ENCODE measurements around the gene ABHD2. TPM values are rescaled to one million over a fixed set of nuclear protein-coding genes. Genes with fewer than 3 reads are reported as not detected.

Gene ABHD2
- total and polyA plus RNA-seq, 2 donors (not counting 1 experiment from before 2014, with no cell fraction given) = 39.5 to 84.9 TPM

DNA sequence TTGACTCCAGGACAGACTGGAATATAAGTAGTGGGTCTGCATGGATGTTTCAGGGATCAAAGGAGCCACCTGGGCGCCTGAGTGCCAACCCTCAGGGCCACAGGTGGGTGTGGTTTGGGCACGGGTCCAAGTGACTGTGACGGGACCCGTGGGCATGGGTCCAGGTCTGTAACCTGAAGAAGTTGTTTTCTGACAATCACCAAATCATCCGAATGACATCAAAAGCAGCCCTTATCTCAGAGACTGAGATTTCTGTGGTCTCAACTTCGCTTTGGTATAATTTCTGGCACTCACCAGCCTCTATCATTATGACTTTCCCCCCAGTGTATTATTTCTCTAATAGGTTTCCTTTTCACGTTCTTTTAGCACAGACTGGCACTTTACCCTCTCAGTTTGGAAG, 108.7 kb downstream of the ABHD2 start:
- H3K27ac ChIP-seq (ENCODE audit: insufficient read depth, low read length) = no peak overlapping the region

DNA sequence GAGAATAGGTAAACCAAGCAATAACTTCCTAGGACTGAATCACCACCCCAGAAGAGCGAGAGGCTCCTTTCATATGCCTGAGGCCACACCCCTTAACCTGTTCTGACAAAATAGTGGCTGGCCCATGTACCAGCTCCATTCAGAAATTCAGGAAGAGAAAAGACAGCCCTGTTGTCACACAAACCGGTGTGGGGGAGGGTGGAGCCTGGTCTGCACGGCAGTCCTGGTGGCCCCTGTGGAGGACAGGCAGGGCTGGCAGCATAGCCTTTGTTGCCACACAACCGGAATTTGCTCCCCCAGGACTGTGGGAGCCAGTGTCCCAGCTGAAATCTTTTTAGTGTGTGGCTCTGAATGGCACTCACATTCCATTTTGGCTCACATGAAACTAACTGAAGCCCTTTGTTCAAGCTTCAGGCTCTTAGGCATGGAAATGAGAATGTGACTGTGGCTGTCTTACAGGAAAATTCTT, 109.3 kb downstream of the ABHD2 start:
- no peak overlapping the region for H3K4me2 ChIP-seq (ENCODE audit: extremely low read depth, insufficient read depth, low read length)
- no peaks in the 10 kb centered on the region for H4K20me1 ChIP-seq (ENCODE audit: control insufficient read depth, extremely low read depth, insufficient read depth, low read length)
- TF ChIP-seq, protein P1, sequence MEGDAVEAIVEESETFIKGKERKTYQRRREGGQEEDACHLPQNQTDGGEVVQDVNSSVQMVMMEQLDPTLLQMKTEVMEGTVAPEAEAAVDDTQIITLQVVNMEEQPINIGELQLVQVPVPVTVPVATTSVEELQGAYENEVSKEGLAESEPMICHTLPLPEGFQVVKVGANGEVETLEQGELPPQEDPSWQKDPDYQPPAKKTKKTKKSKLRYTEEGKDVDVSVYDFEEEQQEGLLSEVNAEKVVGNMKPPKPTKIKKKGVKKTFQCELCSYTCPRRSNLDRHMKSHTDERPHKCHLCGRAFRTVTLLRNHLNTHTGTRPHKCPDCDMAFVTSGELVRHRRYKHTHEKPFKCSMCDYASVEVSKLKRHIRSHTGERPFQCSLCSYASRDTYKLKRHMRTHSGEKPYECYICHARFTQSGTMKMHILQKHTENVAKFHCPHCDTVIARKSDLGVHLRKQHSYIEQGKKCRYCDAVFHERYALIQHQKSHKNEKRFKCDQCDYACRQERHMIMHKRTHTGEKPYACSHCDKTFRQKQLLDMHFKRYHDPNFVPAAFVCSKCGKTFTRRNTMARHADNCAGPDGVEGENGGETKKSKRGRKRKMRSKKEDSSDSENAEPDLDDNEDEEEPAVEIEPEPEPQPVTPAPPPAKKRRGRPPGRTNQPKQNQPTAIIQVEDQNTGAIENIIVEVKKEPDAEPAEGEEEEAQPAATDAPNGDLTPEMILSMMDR (conservative IDR thresholded peaks at IDR 0.05 in 1 of 2, IDR thresholded peaks at IDR 0.05 in 1 of 2; ENCODE audit: low read depth in 1 of 2, low read length in 2 of 2) = no peak
- TF ChIP-seq EZH2 (IDR thresholded peaks at IDR 0.05; ENCODE audit: low read length, missing control alignments) = no peak
- H3K27me3 ChIP-seq (ENCODE audit: control insufficient read depth, insufficient read depth, low read length) = no peaks in the 10 kb centered on the region
- no peaks in the 10 kb centered on the region for H3K4me1 ChIP-seq (ENCODE audit: control insufficient read depth, extremely low read depth, insufficient read depth, low read length)
- no peaks in the 10 kb centered on the region for H3K9me3 ChIP-seq (ENCODE audit: control insufficient read depth, insufficient read depth, low read depth, low read length)
- H3K36me3 ChIP-seq (ENCODE audit: control insufficient read depth, insufficient read depth, low read length) = peaks cover 5% of the 10 kb centered on the region
- H2AFZ ChIP-seq (ENCODE audit: low read length) = no peak overlapping the region
- DNase-seq (ENCODE audit: low read depth in 2 of 2) = no peak
- H3K4me3 ChIP-seq (replicated peaks in 1 of 4; ENCODE audit: control extremely low read depth in 1 of 4, insufficient read depth in 1 of 4, low read depth in 3 of 4, low read length in 4 of 4) = no peak overlapping the region
- no peak overlapping the region for H3K9ac ChIP-seq (ENCODE audit: insufficient read depth, low read length)
- H3K27ac ChIP-seq (ENCODE audit: insufficient read depth, low read length) = no peak overlapping the region
- no peaks in the 10 kb centered on the region for H3K79me2 ChIP-seq (ENCODE audit: control insufficient read depth, insufficient read depth, low read length)

More for the DNA sequence above, 108.7 kb downstream of the ABHD2 start:
- Histone ChIP-seq H3K4me2 (ENCODE audit: extremely low read depth, insufficient read depth, low read length) (no peak overlapping the region), H3K4me1 (ENCODE audit: control insufficient read depth, extremely low read depth, insufficient read depth, low read length) (no peaks in the 10 kb centered on the region), H3K9me3 (ENCODE audit: control insufficient read depth, insufficient read depth, low read depth, low read length) (no peaks in the 10 kb centered on the region), H3K9ac (ENCODE audit: insufficient read depth, low read length) (no peak overlapping the region), H2AFZ (ENCODE audit: low read length) (no peak overlapping the region), H3K4me3 (replicated peaks in 1 of 4; ENCODE audit: control extremely low read depth in 1 of 4, insufficient read depth in 1 of 4, low read depth in 3 of 4, low read length in 4 of 4) (no peak overlapping the region), H3K79me2 (ENCODE audit: control insufficient read depth, insufficient read depth, low read length) (no peaks in the 10 kb centered on the region), H3K27me3 (ENCODE audit: control insufficient read depth, insufficient read depth, low read length) (no peaks in the 10 kb centered on the region), H3K36me3 (ENCODE audit: control insufficient read depth, insufficient read depth, low read length) (peaks cover 5% of the 10 kb centered on the region), H4K20me1 (ENCODE audit: control insufficient read depth, extremely low read depth, insufficient read depth, low read length) (no peaks in the 10 kb centered on the region)
- DNase-seq (ENCODE audit: low read depth in 2 of 2) = no peak
- no peak for TF ChIP-seq EZH2 (IDR thresholded peaks at IDR 0.05; ENCODE audit: low read length, missing control alignments)

DNA sequence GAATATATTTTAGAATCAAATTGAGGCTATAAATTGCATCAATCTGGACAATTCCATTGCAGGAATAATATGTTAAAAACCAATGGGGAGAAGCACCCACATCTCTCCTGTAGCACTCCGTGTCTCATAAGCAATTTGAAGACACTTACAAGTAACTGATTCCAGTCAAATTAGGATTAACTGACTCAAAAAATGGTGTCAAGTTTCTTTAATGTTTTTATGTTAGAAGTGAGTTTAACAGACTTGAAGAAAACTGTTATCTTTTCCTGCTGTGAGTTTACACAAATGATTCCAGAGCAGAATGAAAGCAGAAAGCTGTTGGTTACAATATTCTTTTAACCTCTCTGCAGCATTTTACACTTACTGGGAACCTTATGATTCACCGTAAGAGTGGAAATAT, 109.9 kb downstream of the ABHD2 start:
- Histone ChIP-seq H3K4me1 (ENCODE audit: control insufficient read depth, extremely low read depth, insufficient read depth, low read length) (no peaks in the 10 kb centered on the region), H3K9ac (ENCODE audit: insufficient read depth, low read length) (no peak overlapping the region), H3K4me2 (ENCODE audit: extremely low read depth, insufficient read depth, low read length) (no peak overlapping the region), H3K9me3 (ENCODE audit: control insufficient read depth, insufficient read depth, low read depth, low read length) (no peaks in the 10 kb centered on the region), H3K27ac (ENCODE audit: insufficient read depth, low read length) (no peak overlapping the region), H2AFZ (ENCODE audit: low read length) (no peak overlapping the region), H3K27me3 (ENCODE audit: control insufficient read depth, insufficient read depth, low read length) (no peaks in the 10 kb centered on the region), H3K4me3 (replicated peaks in 1 of 4; ENCODE audit: control extremely low read depth in 1 of 4, insufficient read depth in 1 of 4, low read depth in 3 of 4, low read length in 4 of 4) (no peak overlapping the region), H3K79me2 (ENCODE audit: control insufficient read depth, insufficient read depth, low read length) (no peaks in the 10 kb centered on the region), H4K20me1 (ENCODE audit: control insufficient read depth, extremely low read depth, insufficient read depth, low read length) (no peaks in the 10 kb centered on the region), H3K36me3 (ENCODE audit: control insufficient read depth, insufficient read depth, low read length) (peaks cover 2% of the 10 kb centered on the region)
- TF ChIP-seq EZH2 (IDR thresholded peaks at IDR 0.05; ENCODE audit: low read length, missing control alignments) = no peak
- TF ChIP-seq, protein P1 (conservative IDR thresholded peaks at IDR 0.05 in 1 of 2, IDR thresholded peaks at IDR 0.05 in 1 of 2; ENCODE audit: low read depth in 1 of 2, low read length in 2 of 2) = no peak
- no peak for DNase-seq (ENCODE audit: low read depth in 2 of 2)

Data from fibroblast of lung (primary cell).